GM18519 (cell line): Measurements from ENCODE around the gene BMPR1A.
A peak's percentile ranks its signal among the peaks of the same experiment; 100 is the strongest.
"Not testable (repeated sequence)": the region's sequence is repeated elsewhere in the genome, so short reads cannot be mapped to it uniquely, and the experiment has no call there.

Experiments used
- ATAC-seq: cut with Tn5 transposase; IDR thresholded peaks from one replicate; pipeline ENCODE4 v1.9.1; 2021; ENCODE audit warnings: mild to moderate bottlenecking, moderate library complexity; ENCODE audit not compliant: unreplicated experiment, low FRiP score

BMPR1A gene

DNA sequence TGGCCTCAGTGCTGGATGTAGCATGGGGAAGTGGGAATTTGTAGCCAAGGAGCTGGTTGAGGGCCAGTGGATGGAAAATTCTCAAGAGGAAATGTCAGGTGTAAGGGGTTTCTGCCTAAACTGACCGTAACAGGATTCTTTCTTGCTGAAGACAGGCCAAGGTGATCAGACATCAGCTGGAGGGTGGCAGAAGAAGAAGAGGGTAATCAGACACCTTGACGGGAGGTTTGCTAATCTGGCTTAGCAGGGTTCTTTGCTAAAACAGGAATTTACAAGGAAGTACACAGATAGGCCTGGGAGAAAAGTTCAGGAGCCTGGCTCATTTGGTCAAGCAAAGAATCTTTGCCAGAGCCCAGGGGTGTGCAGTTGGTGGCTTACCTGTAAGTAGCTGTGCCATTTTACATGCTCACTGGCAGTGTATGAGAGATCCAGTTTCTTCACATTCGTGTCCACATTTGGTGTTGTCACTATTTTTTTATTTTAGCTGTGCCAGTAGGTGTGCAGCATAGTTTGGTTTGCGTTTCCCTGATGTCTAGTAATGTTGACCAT, 73.7 kb downstream of the BMPR1A start:
- ATAC-seq: no peak

DNA sequence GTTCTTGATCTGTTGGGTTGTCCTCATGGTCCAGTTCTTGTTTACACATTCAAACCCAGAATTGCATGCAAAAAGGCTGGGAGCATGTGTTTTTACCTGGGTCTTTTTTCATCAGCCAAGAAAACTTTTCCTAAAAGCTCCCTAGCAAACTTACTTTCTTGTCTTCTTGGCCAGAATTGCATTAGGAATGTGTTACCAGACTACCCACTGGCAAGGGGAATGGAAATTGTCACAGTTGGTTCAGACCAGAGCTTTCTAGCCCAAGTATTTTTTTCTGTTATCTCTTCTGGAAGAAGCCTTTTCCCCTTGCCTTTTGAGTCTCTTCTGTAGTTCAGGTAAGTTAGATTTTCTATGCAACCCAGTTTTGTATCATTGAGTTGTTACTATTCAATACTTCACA, 77.5 kb downstream of the BMPR1A start:
- ATAC-seq: no peak

DNA sequence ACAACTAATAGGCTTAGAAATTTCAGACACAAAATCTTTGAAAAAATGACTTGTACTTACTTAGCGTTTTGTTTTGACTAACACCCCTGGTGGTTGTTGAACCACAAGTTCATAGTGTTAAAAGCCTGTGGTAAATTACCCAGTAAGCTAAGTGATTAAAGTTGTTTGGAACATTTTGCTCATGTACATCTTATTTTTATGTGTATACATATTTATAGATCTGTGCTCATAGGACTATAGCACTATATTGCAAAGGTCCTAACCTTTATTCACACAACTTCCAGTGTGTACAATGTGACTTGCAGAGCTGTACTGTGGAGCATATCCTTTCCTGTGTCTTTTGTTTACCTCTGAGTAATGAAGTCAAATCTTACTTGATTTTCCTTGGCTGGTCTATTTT, 79.6 kb downstream of the BMPR1A start:
- no peak for ATAC-seq

DNA sequence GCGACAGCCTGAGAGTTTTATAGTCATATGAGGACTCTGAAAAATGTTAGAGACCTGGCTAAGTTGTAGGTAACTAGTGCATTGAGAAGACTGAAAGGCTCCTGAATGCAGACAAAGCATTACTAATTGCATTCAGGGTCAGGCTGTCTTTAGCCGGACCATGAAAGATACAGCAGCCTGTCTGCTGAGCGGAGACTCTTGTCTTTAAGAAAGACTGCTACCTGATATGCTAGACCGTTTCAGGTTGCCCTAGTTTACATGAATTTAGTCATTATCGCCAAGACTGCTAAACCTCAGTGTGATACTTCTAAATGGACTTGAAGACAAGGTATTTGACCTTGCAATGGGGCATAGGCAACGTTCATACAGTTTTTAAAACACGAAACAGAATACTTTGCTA, 81.2 kb downstream of the BMPR1A start:
- no peak for ATAC-seq

DNA sequence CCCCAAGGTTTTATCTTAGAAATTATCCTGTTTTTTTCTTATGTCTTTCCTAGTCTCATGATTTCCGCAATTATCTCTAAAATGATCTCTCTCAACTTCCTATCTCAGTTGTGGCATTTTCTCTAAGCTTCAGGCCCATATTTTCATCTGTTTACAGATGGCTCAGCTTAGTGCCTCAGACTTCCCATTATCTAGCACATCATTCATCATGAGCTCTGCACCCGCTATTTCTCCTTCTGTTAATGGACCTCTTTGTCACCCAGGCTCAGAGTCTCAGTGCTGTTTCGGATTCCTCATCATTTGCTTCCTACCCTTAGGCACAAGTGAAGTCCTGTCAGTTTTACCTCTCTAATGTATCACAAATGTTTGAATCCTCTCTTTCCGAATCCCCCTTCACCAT, 84.1 kb downstream of the BMPR1A start:
- no peak for ATAC-seq

DNA sequence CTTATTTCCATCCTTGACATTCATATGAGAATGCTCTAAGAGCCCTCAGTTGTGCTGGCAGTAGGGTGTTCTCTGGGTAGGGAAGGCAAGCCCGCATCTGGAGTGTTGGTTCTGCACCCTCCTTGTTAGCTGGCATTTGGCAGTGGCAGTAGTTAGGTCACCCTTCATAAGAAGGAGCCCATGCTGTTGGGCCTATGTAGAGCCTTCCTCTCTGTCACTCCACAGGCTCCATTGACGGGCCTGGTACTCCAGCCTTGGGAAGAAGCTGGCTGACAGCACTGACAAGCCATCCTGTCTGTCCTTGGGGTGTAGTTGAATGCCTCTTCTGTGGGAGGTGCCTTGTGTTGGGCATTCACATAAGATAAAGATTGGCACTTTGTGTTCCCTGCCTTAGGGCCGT, 89.7 kb downstream of the BMPR1A start:
- no peak for ATAC-seq

DNA sequence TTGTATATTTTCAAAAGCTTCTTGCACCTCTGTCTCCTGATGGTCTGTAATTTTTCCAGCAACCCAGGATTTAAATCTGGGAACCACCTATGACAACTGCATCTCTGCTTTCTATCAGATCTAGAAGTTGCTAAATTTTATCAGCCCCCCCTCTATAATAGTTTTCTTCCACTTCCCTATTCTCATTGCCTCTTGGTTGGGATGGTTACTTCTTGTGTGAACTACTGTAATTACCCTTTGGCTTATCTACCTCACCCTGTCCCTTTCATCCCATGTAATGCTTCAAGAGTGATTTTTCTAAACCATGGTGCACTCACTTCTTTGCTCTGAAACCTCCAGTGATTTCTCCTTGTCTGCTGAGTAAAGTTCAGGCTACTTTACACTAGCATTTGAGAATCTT, 92.3 kb downstream of the BMPR1A start:
- ATAC-seq: no peak

DNA sequence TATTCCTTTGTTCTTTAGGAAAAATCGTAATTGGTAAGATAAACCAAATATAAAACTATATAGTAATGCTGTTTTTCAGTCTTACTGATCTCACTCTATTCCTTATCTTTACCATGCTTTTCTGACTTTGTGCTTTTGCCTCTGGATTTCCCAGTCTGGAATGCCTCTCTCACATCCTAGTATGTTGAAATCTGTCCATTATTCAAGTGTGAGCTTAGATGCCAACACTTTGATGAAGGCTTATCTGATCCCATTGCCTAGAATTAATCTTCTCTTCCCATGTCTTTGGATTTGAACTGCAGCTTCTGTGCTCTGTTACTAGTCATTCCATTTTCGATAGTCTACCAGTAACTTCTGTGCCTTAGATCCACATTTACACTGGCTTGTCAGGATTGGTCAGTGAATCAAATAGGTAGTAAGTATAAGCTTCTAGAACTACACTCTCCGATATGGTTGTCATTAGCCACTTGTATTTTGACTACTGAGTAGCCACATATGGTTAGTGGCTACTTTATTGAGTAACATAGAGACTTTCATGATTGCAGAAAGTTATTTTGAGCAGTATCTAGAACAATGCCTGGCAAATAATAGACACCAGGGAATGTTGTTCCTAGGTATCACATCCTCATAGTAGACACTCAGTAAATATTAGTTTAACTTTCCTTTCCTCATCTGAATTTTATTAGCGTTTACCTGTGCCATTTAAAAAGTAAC, 92.9 kb downstream of the BMPR1A start:
- peak; percentile 75 for ATAC-seq

DNA sequence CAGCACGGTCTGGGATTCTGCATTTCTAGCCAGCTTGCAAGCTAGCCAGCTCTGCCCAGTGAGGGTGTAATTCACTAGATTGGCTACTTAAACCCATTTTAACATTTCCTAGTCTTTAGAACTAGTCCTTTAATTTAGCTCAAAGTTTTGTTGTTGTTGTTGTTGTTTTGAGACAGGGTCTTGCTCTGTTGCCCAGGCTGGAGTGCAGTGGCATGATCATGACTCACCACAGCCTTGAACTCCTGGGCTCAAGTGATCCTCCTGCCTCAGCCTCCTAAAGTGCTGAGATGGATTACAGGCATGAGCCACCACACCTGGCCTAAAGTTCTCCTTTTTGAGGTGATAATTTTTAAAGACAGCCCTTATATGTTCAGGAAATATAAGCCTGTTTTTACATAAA, 94.1 kb downstream of the BMPR1A start:
- no peak for ATAC-seq

DNA sequence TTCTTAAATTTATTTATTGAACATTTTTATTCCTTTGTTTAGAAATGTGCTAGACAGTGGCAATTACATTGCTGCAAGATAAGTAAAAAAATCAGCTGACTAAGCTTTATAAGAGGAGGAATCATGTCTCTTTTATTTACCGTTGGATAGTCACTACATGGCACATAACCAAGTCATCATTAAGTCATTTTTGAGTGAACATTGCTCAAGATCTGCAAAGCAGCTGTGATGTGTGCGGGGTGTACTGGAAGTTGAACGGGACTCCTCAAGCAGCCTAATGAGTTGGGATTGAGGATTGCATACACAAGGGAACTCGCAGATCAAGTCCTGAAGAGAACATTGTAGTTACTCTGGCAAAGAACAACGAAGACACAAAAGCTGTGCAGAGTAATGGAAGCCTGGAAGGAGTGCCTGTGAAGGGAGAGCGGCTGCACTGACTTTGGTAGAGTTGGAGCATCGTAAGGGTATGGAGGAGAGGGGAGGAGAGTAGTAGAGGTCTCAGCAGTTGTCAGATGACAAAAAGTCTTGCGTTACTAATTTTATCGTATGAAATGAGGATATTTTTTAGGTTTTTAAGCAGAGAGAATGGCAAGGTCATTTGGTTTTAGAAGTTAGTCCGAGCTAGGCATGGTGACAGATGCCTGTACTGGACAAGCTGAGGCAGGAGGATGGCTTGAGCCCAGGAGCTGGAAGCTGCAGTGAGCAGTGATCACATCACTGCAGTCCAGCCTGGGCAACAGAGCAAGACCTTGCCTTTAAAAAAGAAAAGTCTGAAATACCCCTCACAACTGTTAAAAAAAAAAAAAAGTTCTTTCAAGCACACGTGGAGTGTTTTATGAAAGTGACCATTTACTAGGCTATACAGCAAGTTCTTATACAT, 95.1 kb downstream of the BMPR1A start:
- ATAC-seq: no peak

DNA sequence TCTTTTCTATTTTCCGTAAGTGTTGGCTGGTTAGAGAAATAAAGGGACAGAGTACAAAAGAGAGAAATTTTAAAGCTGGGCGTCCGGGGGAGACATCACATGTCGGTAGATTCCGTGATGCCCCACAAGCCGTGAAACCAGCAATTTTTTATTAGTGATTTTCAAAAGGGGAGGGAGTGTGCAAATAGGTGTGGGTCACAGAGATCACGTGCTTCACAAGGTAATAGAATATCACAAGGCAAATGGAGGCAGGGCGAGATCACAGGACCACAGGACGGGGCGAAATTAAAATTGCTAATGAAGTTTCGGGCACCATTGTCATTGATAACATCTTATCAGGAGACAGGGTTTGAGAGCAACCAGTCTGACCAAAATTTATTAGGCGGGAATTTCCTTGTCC, 97.2 kb downstream of the BMPR1A start:
- not testable (repeated sequence) for ATAC-seq

DNA sequence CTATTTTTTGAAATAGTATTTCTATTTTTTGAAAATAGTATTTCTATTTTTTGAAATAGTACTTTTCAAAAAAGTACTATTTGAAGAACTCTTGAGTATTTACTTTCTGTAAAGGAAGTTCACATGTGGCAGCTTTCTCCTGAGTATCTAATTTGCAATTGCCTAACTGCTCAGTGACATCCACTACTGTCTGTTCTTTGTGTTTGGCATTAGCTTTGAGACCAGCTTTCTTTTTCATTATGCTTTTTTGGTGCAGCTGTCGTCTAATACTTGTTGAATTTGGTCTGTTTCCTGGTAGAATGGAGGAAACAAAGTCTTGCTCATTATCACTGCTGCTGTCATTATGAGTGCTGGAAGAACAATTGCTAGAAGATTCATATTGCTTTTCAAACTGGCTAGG, 99.1 kb downstream of the BMPR1A start:
- ATAC-seq: no peak

DNA sequence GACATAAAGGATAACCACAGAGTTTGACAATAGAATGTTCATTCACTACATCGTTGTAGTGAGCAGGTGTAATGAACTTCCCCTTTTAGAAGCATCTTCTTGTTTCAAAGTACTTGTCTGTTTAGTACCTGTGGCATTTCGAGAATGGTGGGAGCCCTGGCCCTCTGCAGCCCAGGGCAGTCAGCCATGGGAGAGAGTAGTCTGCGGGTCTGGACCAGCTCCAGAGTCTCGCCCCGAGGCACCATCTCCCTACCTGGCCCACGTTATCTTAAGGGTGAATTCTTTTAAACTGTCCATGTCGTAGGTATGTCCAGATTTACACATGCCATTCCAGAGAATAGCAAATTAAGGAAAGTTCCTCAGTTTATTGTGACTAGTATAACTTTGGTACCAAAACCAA, 99.7 kb downstream of the BMPR1A start:
- ATAC-seq: no peak

DNA sequence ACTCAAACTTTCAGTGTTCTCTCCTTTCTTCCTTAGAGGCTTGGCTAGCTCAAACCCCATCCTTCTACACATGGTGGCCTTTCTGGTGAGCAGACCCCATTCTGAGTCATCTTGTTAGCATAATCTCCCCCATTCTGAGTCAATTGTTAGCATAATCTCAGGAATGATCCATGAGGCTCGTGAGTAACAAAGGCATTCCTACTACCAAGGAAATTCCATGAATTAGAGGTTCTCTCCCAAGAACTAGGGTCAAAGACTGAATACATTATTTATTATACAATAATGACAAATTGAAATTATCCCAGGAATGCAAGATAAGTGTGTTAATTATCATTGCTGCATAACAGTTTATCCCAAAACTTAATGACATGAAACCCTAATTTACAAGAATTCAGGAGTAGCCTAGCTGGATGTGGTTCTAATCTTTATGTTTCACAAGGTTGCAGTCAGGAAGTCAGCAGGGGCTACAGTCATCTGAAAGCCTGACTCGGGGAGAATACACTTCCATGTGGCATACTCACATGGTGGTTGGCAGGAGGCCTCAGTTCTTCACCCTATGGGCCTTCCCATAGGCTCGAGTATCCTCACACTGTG, 100.8 kb downstream of the BMPR1A start:
- ATAC-seq: no peak

DNA sequence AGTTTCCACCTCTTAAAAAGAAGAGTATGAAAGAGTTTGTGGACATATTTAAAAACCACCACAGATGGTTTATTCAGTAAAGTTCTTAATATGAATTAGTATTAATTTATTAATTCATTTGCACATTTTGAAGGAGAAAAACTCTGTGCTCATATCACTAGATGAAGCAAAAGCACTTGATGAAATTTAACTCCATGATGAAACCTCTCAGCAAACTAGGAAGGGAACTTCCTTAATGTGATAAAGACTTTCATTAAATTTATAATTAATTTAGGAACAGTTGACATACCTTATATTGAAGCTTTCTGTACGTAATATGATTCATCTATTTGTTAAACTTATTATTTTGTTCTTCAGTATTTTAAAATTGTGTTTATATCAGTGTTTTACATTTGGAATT, 101.6 kb downstream of the BMPR1A start:
- ATAC-seq: no peak

DNA sequence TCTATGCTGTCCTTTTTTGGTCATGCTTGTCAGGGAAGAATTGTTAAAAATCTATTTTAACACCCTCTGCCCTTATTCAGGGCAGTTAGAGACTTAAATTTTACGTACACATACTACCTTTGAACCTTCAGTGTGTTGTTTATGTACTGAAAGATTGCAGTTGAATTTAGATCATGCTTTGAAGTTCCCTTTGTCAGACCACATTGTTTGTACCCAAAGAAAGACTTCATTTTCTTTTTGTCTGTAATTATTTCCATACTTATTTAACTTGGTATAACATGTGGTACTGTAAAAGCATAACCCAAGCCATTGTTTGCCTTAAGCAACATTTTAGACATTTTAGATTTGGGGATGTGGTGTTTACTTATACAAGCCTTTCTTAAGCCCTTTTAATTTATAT, 104.9 kb downstream of the BMPR1A start:
- ATAC-seq: no peak

DNA sequence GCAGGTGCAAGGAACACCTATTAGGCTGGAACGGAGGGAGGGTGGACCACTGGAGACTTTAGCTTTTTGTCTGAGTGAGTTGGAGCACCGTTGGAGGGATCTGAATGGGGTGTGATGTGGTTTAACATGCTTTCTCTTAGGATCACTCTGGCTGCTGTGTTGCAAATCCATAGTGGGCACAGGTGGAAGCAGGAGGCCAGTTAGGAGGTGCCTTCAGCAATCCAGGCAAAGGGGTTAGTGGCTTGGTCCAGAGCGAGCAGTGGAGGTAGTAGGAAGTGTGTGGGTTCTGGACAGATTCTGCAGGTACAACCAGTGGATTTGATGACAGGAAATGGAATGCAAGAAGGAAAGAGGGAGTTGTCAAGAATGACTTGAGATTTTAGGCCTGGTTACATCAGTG, 106.0 kb downstream of the BMPR1A start:
- no peak for ATAC-seq

DNA sequence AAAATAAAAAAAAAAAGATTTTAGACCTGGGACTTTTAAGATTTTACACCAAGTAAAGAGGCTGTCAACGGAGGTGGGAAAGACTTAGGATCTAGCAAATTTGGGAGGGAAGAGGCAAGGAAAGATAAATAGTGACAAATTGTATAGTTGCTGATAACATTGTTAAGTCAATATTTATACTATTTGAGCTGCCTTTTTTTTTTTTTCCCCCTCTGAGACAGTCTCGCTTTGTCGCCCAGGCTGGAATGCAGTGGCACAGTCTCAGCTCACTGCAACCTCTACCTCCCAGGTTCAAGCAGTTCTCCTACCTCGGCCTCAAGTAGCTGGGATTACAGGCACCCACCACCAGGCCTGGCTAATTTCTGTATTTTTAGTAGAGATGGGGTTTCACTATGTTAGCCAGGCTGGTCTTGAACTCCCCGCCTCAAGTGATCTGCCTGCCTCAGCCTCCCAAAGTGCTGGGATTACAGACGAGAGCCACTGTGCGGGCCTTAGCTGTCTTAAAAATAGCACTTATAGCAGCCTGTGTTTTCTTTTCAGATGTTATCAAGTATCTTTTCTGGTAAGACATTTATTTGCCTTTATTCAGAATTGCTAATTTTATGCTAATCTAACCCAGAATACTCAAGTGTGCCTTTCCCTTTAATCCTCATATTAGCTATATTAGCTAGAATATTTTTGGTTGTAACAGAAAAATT, 106.5 kb downstream of the BMPR1A start:
- ATAC-seq: no peak

DNA sequence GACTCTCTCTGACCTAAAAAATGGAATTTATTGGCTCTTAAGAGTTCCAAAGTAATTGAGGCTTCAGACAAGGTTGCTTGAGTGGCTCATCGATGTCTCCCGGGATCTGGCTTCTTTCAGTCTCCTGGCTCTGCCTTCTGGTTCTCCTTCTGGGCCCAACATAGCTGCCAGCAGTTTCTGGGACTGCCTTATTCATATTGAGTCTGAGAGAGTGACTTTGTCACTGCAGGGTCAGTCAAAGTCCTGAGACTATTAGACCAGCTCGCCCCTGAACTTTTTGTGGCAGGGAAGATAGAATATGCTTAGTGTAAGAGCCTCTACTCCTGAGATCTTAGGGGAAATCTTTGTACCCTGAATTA, 107.0 kb downstream of the BMPR1A start:
- no peak for ATAC-seq

DNA sequence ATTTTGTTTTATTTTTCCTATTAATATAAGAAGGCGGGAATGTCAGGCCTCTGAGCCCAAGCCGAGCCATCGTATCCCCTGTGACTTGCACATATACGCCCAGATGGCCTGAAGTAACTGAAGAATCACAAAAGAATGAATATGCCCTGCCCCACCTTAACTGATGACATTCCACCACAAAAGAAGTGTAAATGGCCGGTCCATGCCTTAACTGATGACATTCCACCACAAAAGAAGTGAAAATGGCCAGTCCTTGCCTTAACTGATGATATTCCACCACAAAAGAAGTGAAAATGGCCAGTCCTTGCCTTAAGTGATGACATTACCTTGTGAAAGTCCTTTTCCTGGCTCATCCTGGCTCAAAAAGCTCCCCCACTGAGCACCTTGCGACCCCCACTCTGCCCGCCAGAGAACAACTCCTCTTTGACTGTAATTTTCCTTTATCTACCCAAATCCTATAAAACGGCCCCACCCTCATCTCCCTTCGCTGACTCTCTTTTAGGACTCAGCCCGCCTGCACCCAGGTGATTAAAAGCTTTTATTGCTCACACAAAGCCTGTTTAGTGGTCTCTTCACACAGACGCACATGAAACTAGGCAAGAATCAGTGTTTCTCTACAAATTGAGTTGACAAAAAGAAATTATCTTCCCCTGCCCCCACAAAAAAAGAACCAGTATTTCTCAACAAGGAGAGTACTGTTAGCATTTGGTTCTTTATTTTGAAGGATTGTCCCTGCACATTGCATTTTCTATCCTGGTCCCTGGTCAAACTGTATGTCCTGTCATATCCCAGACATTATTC, 108.8 kb downstream of the BMPR1A start:
- ATAC-seq: not testable (repeated sequence)
